Hair follicle dermal papilla cell (primary cell): ENCODE results near the gene MEDAG. TPM values are rescaled to one million over a fixed set of nuclear protein-coding genes. Genes with fewer than 3 reads are reported as not detected.

Source experiments
- total RNA-seq: library from RNA; depleted of rRNA; stranded (reverse); fragments of >200 nt; gene quantifications from 2 replicates; pipeline ENCODE4 v1.2.3, GENCODE V29; 2012

Gene MEDAG
- 1.8 and 4.5 TPM in 2 replicates for total RNA-seq

GRCh38 chr13:30905932-30906383, at the start of gene MEDAG:
MEDAG (plus strand) TSS chr13:30906271; CDS start chr13:30906516, 245 bp downstream.

GRCh38 chr13:30932481-30933353, 26.6 kb downstream of the MEDAG start, which contains the start of gene TEX26:
TEX26 (plus strand) TSS chr13:30932656; CDS start chr13:30932716, 60 bp downstream.

Other genes with a start within 250 kb of the MEDAG start
- gene ALOX5AP, start 170.7 kb upstream of the MEDAG start, total RNA-seq, result not detected in 2 replicates
- not detected in 2 replicates for gene TEX26, start 26.4 kb downstream of the MEDAG start, total RNA-seq